COLO668 (cell line): ENCODE data around the gene NTRK2.

ENCODE experiments used
- DNase-seq: peaks from one replicate; lab custom pipeline; 2025; ENCODE audit not compliant: unreplicated experiment; lab: John Stamatoyannopoulos, UW

The NTRK2 gene

GRCh38 chr9:84731696-84732095 is 62.2 kb downstream of the NTRK2 start:
- DNase-seq: no peak

- no peak for DNase-seq
Observed at GRCh38 chr9:84736081-84736480, 66.6 kb downstream of the NTRK2 start.

- no peak for DNase-seq
Observed at GRCh38 chr9:84736536-84736935, 67.0 kb downstream of the NTRK2 start.

GRCh38 chr9:84738353-84738752 is 68.8 kb downstream of the NTRK2 start:
- no peak for DNase-seq

GRCh38 chr9:84742261-84742660 is 72.7 kb downstream of the NTRK2 start:
- no peak for DNase-seq

GRCh38 chr9:84744195-84744594 is 74.7 kb downstream of the NTRK2 start:
- no peak for DNase-seq

GRCh38 chr9:84744726-84745125 is 75.2 kb downstream of the NTRK2 start:
- DNase-seq: no peak

- DNase-seq: no peak
Observed at GRCh38 chr9:84748112-84748511, 78.6 kb downstream of the NTRK2 start.

- no peak for DNase-seq
Observed at GRCh38 chr9:84750152-84750865, 80.8 kb downstream of the NTRK2 start.

- no peak for DNase-seq
Observed at GRCh38 chr9:84751921-84752320, 82.4 kb downstream of the NTRK2 start.

GRCh38 chr9:84754461-84754860 is 84.9 kb downstream of the NTRK2 start:
- no peak for DNase-seq

- no peak for DNase-seq
Observed at GRCh38 chr9:84754881-84755280, 85.4 kb downstream of the NTRK2 start.

GRCh38 chr9:84755380-84755779 is 85.9 kb downstream of the NTRK2 start:
- DNase-seq: no peak

GRCh38 chr9:84756171-84756570 is 86.6 kb downstream of the NTRK2 start:
- no peak for DNase-seq

- no peak for DNase-seq
Observed at GRCh38 chr9:84756731-84757130, 87.2 kb downstream of the NTRK2 start.

- DNase-seq: no peak
Observed at GRCh38 chr9:84758817-84759216, 89.3 kb downstream of the NTRK2 start.

GRCh38 chr9:84759300-84759750 is 89.8 kb downstream of the NTRK2 start:
- DNase-seq: no peak

GRCh38 chr9:84759804-84760203 is 90.3 kb downstream of the NTRK2 start:
- DNase-seq: no peak

- no peak for DNase-seq
Observed at GRCh38 chr9:84761137-84761808, 91.7 kb downstream of the NTRK2 start.

- DNase-seq: no peak
Observed at GRCh38 chr9:84772511-84772910, 103.0 kb downstream of the NTRK2 start.

GRCh38 chr9:84773022-84773421 is 103.5 kb downstream of the NTRK2 start:
- no peak for DNase-seq

- DNase-seq: no peak
Observed at GRCh38 chr9:84775056-84775643, 105.6 kb downstream of the NTRK2 start.
